ENCODE data around the gene TCF15. TPM values are rescaled to one million over a fixed set of nuclear protein-coding genes. Genes with fewer than 3 reads are reported as not detected.

TCF15 gene
- total RNA-seq, 1 donor = not detected

DNA sequence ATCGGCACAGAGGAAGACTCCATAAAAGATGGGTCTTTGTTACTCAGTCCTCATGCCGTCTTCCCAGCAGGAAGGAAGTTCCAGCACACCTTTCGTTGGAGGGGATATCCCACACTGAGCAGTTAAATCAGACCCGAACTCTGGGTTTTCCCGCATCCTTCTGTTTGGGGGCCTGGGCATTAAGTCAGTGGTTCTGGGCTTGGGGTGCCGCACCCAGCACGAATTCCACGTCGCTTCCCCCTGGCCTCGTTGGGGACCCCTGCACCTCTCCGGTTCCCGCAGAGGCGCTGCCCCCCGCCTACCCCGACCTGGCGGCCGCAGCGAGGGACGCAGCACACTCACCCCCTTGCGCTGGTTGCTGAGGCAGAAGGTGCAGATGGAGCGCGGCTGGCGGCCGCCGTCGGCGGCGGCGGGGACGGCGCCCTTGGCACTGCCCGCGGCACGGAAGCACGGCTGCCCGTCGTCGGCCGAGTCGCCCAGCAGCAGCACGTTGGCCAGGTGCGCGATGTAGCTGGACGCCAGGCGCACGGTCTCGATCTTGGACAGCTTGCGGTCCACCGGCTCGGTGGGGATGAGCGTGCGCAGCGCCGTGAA, 641 bp downstream of the TCF15 start:
- TF ChIP-seq, protein P1, sequence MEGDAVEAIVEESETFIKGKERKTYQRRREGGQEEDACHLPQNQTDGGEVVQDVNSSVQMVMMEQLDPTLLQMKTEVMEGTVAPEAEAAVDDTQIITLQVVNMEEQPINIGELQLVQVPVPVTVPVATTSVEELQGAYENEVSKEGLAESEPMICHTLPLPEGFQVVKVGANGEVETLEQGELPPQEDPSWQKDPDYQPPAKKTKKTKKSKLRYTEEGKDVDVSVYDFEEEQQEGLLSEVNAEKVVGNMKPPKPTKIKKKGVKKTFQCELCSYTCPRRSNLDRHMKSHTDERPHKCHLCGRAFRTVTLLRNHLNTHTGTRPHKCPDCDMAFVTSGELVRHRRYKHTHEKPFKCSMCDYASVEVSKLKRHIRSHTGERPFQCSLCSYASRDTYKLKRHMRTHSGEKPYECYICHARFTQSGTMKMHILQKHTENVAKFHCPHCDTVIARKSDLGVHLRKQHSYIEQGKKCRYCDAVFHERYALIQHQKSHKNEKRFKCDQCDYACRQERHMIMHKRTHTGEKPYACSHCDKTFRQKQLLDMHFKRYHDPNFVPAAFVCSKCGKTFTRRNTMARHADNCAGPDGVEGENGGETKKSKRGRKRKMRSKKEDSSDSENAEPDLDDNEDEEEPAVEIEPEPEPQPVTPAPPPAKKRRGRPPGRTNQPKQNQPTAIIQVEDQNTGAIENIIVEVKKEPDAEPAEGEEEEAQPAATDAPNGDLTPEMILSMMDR (IDR thresholded peaks at IDR 0.05; ENCODE audit: insufficient read depth, low read depth, low read length) = no peak
- H3K4me3 ChIP-seq (ENCODE audit: low read depth, low read length) = no peak overlapping the region
- no peak for DNase-seq (ENCODE audit: low read depth)

DNA sequence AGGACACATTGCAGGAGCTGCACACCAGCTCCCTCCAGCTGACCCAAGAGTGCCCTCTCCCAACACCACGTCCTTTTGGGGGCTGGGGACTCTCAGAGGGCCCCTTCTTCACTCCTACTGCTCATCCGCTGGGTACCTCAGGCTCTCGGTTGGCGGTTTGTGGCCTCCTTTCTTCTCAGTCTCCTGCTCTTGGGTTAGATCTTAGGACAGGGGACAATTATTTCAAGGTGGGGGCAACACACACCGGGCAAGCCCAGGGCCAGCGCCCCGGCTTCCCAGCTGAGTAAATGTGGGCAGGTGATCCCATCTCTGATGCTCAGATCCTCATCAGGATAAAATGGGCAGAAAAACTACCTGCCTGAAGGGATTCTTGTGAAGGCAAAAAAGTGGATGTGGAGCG, 1.1 kb downstream of the TCF15 start:
- H3K4me3 ChIP-seq (ENCODE audit: low read depth, low read length) = no peak overlapping the region
- TF ChIP-seq, protein P1 (IDR thresholded peaks at IDR 0.05; ENCODE audit: insufficient read depth, low read depth, low read length) = no peak
- no peak for DNase-seq (ENCODE audit: low read depth)

- DNase-seq (ENCODE audit: low read depth) = no peak
- TF ChIP-seq, protein P1 (IDR thresholded peaks at IDR 0.05; ENCODE audit: insufficient read depth, low read depth, low read length) = no peak
- no peak overlapping the region for H3K4me3 ChIP-seq (ENCODE audit: low read depth, low read length)
These were observed 2.6 kb downstream of the TCF15 start for GRCh38 chr20:607476-607875.

DNA sequence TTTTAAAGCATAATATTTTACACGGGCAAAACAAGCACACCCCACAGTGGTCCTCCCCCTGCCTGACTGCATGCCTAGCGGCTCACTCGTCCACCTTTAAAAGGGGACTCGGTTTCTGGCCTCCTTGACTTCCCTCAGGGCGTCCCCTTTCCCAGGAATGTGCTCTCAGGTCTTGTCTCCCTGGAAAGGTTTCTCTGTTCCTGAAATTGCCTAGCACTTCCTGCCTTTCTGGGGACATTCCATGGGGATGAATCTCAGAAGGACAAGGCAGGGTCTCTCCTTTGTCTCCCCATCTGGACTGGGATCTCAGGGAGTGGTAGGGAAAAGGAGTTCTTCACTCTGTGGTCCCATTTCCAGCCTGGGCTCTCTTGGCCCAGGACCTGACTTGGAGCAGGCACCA, 4.9 kb downstream of the TCF15 start:
- TF ChIP-seq, protein P1 (IDR thresholded peaks at IDR 0.05; ENCODE audit: insufficient read depth, low read depth, low read length) = no peak
- no peak overlapping the region for H3K4me3 ChIP-seq (ENCODE audit: low read depth, low read length)
- DNase-seq (ENCODE audit: low read depth) = no peak

- TF ChIP-seq, protein P1 (IDR thresholded peaks at IDR 0.05; ENCODE audit: insufficient read depth, low read depth, low read length) = no peak
- no peak for DNase-seq (ENCODE audit: low read depth)
- H3K4me3 ChIP-seq (ENCODE audit: low read depth, low read length) = no peak overlapping the region
These were observed 6.9 kb downstream of the TCF15 start for GRCh38 chr20:603116-603640.

DNA sequence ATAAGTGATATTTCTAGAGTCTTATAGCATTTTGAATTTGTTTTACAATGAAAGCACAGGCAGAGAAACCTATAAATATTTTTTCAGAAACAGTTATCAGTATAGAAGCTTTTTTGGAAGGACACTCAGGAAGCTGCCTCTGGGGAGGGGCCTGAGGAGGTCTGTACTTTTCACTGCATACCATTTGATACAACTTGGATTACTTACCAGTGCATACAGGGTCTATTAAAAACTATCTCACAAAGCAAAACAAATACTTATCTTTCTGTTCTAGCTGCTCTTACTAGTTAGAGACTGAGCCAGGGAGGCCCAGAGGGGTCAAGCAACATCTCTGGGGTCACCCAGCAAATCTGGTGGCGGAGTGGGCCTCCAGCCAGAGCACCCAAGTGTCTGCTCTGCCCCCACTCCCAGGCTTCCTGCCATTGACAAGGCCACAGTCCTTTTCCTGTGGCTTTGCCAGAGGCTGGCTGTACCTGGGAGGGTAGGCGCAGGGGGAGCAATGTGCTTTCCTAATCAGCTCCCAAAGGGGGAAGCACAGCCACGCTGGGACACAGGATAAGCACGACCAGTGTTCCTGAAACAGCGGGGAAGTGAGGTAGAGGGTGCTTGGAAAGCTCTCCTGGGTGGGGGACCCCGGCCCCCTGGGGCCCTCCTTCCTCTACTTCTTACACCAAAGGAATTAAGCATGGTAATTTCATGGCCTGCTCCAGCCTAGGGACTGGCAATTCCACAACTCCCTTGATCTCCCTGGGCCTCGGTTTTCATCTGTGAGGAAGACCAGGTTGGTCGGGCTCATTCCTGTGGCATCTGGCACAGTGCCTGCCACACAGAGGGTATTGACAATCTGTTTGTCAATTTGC, 7.8 kb downstream of the TCF15 start:
- TF ChIP-seq, protein P1 (IDR thresholded peaks at IDR 0.05; ENCODE audit: insufficient read depth, low read depth, low read length) = no peak
- no peak overlapping the region for H3K4me3 ChIP-seq (ENCODE audit: low read depth, low read length)
- DNase-seq (ENCODE audit: low read depth) = no peak
